Measurements from ENCODE around the gene RAB14.

DNA sequence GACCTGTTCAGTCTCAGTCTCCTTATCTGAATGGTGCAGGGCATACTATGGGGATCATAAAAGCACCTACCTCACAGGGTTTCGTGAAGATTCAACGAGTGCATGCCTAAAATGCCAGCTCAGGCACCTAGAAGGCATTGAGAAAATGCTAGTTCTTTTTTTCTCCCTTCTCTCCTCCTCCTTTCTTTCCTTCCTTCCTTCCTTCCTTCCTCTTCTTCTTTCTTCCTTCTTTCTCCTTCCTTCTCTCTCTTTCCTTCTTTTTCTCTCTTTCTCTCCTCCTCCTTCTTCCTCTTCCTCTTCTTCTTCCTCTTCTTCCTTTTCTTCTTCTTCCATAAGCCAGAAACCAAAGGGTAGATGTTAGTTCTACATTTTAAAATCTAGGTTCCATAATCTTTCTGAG is 12.3 kb upstream of the RAB14 start:
- TF ChIP-seq, protein P1, sequence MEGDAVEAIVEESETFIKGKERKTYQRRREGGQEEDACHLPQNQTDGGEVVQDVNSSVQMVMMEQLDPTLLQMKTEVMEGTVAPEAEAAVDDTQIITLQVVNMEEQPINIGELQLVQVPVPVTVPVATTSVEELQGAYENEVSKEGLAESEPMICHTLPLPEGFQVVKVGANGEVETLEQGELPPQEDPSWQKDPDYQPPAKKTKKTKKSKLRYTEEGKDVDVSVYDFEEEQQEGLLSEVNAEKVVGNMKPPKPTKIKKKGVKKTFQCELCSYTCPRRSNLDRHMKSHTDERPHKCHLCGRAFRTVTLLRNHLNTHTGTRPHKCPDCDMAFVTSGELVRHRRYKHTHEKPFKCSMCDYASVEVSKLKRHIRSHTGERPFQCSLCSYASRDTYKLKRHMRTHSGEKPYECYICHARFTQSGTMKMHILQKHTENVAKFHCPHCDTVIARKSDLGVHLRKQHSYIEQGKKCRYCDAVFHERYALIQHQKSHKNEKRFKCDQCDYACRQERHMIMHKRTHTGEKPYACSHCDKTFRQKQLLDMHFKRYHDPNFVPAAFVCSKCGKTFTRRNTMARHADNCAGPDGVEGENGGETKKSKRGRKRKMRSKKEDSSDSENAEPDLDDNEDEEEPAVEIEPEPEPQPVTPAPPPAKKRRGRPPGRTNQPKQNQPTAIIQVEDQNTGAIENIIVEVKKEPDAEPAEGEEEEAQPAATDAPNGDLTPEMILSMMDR (IDR thresholded peaks at IDR 0.05), result no peak
- no peak for TF ChIP-seq POLR2A (IDR thresholded peaks at IDR 0.05)
